HG02885 (cell line): ENCODE results near the gene DDX11.
"Not testable (repeated sequence)": the region's sequence is repeated elsewhere in the genome, so short reads cannot be mapped to it uniquely, and the experiment has no call there.

Experiments used
- ATAC-seq: cut with Tn5 transposase; IDR thresholded peaks from one replicate; pipeline ENCODE4 v1.9.1; 2021; ENCODE audit warnings: mild to moderate bottlenecking; ENCODE audit not compliant: unreplicated experiment, poor library complexity

Gene DDX11

GRCh38 chr12:31073527-31074332 is at the start of gene DDX11:
Gene DDX11 (plus strand): TSS chr12:31073860. CDS start chr12:31078394, 4,534 bp downstream.
- peak; percentile 92 for ATAC-seq

GRCh38 chr12:31026202-31026601 is 47.5 kb upstream of the DDX11 start:
- ATAC-seq = no peak

- not testable (repeated sequence) for ATAC-seq
Measured at GRCh38 chr12:31027006-31027405, 46.7 kb upstream of the DDX11 start.

- no peak for ATAC-seq
Measured at GRCh38 chr12:31029468-31029867, 44.2 kb upstream of the DDX11 start.

- no peak for ATAC-seq
Measured at GRCh38 chr12:31029916-31030562, 43.6 kb upstream of the DDX11 start.

- ATAC-seq = no peak
Measured at GRCh38 chr12:31031951-31032335, 41.7 kb upstream of the DDX11 start.

- ATAC-seq = no peak
Measured at GRCh38 chr12:31033146-31033545, 40.5 kb upstream of the DDX11 start.

- no peak for ATAC-seq
Measured at GRCh38 chr12:31033681-31034080, 40.0 kb upstream of the DDX11 start.

GRCh38 chr12:31034372-31034771 is 39.3 kb upstream of the DDX11 start:
- no peak for ATAC-seq

- ATAC-seq = no peak
Measured at GRCh38 chr12:31035226-31035625, 38.4 kb upstream of the DDX11 start.

GRCh38 chr12:31035967-31036665 is 37.5 kb upstream of the DDX11 start:
- no peak for ATAC-seq

- ATAC-seq = no peak
Measured at GRCh38 chr12:31037028-31037427, 36.6 kb upstream of the DDX11 start.

GRCh38 chr12:31037931-31038330 is 35.7 kb upstream of the DDX11 start:
- no peak for ATAC-seq

- ATAC-seq = no peak
Measured at GRCh38 chr12:31041033-31041564, 32.6 kb upstream of the DDX11 start.

- ATAC-seq = not testable (repeated sequence)
Measured at GRCh38 chr12:31050143-31050542, 23.5 kb upstream of the DDX11 start.

- ATAC-seq = not testable (repeated sequence)
Measured at GRCh38 chr12:31050548-31050947, 23.1 kb upstream of the DDX11 start.

GRCh38 chr12:31051692-31052091 is 22.0 kb upstream of the DDX11 start:
- ATAC-seq = peak; percentile 89

- ATAC-seq = not testable (repeated sequence)
Measured at GRCh38 chr12:31052121-31052520, 21.5 kb upstream of the DDX11 start.

- ATAC-seq = not testable (repeated sequence)
Measured at GRCh38 chr12:31052666-31053439, 20.8 kb upstream of the DDX11 start.

GRCh38 chr12:31053944-31054343 is 19.7 kb upstream of the DDX11 start:
- ATAC-seq = not testable (repeated sequence)
